HEK293 (cell line): Measurements from ENCODE around the gene RFPL2.

ENCODE experiments used
- RBAK ChIP-seq: fragments of 450-650 bp; formaldehyde crosslinking; IDR thresholded peaks from 2 replicates; pipeline ENCODE4 v1.5.1; 2016; ENCODE audit warnings: missing biosample characterization, missing genetic modification characterization
- ZNF2 ChIP-seq: fragments of 450-650 bp; formaldehyde crosslinking; IDR thresholded peaks from 2 replicates; pipeline ENCODE4 v1.5.1; 2016; ENCODE audit warnings: missing biosample characterization, missing genetic modification characterization
- ZNF394 ChIP-seq: fragments of 450-650 bp; formaldehyde crosslinking; IDR thresholded peaks from 2 replicates; pipeline ENCODE4 v1.5.1; 2016; ENCODE audit warnings: missing biosample characterization, missing genetic modification characterization, mild to moderate bottlenecking, moderate library complexity, borderline replicate concordance
- ZNF510 ChIP-seq: fragments of 450-650 bp; formaldehyde crosslinking; IDR thresholded peaks from 2 replicates; pipeline ENCODE4 v1.5.1; 2018; ENCODE audit warnings: mild to moderate bottlenecking, missing genetic modification characterization, missing biosample characterization; ENCODE audit not compliant: insufficient replicate concordance
- TF ChIP-seq, protein P1 (sequence below): fragments of 450-650 bp; formaldehyde crosslinking; IDR thresholded peaks from 2 replicates; pipeline ENCODE4 v1.5.1; 2016; ENCODE audit warnings: missing biosample characterization, missing genetic modification characterization

DNA sequence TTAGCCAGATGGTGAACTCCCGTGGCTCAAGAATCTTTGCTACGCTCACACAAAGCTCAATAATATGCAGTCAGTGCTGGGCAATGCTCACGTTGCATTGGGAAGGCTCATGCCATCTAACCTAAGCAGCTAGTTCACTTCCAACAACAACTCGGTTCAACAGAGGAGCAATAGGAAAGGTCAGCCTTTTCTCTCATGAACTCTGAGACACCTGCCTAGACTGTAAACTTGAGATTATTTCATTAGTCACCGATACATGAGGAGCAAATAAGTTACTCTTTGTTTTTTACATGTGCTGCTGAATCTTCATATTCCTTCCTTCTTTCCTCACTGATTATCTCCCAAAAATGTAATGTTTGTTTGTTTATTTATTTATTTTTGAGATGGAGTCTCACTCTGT, 41.3 kb upstream of the RFPL2 start:
- TF ChIP-seq RBAK (tag by site-specific recombination): no peak
- TF ChIP-seq ZNF510: no peak
- TF ChIP-seq, protein P1, sequence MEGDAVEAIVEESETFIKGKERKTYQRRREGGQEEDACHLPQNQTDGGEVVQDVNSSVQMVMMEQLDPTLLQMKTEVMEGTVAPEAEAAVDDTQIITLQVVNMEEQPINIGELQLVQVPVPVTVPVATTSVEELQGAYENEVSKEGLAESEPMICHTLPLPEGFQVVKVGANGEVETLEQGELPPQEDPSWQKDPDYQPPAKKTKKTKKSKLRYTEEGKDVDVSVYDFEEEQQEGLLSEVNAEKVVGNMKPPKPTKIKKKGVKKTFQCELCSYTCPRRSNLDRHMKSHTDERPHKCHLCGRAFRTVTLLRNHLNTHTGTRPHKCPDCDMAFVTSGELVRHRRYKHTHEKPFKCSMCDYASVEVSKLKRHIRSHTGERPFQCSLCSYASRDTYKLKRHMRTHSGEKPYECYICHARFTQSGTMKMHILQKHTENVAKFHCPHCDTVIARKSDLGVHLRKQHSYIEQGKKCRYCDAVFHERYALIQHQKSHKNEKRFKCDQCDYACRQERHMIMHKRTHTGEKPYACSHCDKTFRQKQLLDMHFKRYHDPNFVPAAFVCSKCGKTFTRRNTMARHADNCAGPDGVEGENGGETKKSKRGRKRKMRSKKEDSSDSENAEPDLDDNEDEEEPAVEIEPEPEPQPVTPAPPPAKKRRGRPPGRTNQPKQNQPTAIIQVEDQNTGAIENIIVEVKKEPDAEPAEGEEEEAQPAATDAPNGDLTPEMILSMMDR (tag by site-specific recombination): no peak
- TF ChIP-seq ZNF394: no peak
- no peak for TF ChIP-seq ZNF2 (tag by site-specific recombination)
